CD4-positive, alpha-beta T cell treated with Interleukin-6 at 100 ng/mL for 8 hours (primary cell): ENCODE measurements around the gene OR1I1.

ENCODE experiments used
- DNase-seq: peaks from one replicate; pipeline ENCODE4 v3.0.0-alpha.2; 2020; ENCODE audit warnings: mixed read lengths, low spot score

OR1I1 gene

GRCh38 chr19:15098460-15098859 lies 16.4 kb downstream of the OR1I1 start:
- no peak for DNase-seq

DNA sequence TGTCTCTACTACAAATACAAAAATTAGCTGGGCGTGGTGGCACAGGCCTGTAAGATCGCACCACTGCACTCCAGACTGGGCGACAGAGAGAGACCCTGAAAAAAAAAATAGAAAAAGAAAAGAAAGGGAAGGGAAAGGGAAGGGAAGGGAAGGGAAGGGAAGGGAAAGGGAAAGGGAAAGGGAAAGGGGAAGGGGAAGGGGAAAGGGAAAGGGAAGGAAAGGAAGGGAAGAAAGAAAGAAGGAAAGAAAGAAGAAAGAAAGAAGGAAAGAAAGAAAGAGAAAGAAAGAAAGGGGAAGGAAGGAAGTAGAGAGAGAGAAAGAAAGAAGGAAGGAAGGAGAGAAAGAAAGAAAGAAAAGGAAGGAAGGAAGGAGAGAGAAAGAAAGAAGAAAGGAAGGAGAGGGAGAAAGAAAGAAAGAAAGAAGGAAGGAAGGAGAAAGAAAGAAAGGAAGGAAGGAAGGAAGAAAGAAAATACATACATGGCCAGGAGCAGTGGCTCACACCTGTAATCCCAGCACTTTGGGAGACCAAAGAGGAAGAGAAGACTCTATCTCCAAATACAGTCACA lies 17.1 kb downstream of the OR1I1 start:
- no peak for DNase-seq

GRCh38 chr19:15101479-15102082 lies 19.6 kb downstream of the OR1I1 start:
- peak; percentile 36 for DNase-seq

DNA sequence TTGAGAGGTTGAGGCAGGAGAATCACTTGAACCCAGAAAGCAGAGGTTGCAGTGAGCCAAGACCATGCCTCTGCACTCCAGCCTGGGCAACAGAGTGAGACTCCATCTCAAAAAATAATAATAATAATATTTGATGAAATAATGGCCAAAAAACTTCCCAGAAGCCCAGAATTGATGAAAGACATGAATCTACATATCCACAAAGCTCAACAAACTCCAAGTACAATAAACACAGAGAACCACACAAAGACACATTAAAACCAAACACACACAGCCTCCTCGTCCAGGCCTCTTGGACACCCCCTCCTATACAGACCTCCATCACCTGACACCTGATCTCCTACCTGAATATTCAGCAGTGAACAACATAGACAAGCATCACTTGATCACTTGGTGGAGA lies 22.0 kb downstream of the OR1I1 start:
- no peak for DNase-seq

DNA sequence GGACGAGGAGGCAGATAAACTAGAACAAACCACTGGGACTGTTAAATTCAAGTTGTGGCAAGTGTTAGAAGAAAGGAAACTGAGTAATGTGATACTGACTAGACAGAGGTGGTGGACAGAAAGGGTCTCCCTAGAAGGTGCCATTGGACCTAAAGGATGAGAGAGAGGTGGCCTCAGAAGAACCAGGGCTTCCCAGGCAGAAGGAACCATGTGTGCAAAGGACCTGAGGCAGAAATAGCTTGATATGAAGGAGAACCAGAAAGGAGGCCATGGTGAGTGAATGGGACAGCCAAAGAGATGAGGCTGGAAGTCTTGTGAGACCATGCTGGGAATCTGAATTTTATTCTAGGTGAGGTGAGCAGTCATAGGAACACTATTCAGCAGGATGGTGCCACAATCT lies 22.4 kb downstream of the OR1I1 start:
- DNase-seq: no peak

DNA sequence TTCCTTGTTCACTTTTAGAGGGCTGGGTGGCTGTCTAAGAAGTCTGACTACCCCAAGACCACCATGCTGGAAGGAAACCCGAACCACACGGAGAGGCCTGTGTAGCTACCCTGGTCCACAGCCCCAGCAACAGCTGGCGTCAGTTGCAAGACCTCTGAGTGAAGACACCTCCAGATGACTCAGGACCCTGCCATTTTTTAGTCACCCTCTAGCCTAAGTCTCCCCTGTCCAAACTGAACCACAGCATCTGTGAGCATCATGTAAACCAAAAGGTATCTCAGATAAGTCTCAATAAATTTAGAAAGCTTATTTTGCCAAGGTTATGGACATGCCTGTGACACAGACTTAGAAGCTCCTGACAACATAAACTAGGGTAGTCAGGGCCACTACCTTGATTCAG lies 23.0 kb downstream of the OR1I1 start:
- no peak for DNase-seq

DNA sequence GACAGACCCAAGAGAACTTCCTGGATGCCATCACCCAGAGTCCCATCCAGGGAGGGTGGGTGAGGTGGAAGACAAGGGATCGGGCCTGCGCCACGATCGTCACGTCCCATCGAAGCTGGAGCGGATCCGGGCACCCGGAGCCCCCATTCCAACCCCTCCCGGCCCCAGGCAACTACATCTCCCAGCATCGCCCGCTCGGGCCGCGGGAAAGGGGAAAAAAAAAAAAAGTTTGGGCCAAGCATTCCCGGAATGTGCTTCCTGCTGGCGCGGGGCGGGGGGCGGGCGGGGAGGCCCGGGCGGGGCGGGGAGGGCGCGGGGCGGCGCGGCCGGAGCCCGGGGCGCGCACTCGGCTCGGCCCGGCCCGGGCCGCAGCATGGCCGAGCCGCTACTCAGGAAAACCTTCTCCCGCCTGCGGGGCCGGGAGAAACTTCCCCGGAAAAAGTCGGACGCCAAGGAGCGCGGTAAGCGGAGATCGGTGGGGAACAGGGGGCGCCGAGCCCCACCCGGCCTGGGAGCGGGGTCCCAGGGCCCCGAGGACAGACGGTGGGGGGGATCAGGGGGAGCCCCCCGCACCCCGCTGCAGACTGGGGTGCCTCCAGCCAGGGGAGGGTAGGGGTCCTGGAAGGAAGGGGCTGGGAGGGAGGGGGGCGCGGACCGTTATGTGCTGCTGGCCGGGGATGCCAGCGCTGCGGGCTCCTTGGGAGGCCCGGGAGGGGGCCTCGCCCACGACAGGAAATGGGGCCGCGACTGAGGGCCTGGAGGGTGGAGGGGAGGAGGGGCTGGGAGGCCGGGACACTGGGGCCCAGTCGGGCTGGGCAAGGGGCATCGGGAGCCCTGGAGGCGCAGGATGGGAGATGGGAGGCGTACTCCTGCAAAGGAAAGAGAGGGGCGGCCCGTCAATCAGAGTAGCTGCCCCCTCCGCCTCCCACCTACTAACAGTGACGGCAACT lies 25.3 kb downstream of the OR1I1 start, which contains the start of gene SYDE1:
TSS of gene SYDE1 (plus strand) at position 341 of the 950 bp plus-strand sequence. CDS start at position 374, 33 bp downstream.
- DNase-seq: no peak

DNA sequence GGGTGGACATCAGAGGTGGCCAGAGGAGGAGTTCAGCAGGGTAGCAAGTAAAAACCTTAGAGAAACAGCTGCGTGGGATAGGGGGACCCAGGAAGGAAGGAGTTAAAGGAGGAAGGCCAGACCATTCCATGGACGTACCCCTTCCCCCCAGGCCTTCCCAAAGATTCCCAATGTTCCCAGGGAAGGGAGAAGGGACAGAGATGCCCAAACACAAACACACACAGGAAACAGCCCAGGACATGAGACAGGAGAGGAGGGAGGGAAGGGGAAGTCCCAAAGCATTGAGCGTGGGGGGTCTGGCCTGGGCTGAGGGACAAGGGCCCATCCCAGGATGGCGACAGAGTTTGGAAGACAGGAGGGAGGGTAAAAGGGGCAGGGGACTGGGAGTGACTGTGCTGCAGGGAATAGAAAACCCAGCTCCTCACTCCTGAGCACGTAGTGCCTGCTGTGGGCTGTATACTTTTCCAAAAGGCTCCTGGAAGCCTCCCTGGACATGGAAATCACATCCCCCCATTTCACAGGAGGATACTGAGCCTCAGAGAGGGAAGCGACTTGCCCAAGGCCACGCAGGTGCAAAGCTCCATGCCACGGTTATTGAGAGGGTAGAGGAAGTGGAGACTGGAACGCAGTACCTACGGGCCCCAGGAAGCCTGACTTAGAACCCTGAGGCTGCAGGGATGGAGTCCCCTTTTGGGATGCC lies 26.3 kb downstream of the OR1I1 start:
- DNase-seq: no peak

- no peak for DNase-seq
Observed at GRCh38 chr19:15108845-15109767, 27.1 kb downstream of the OR1I1 start.

- no peak for DNase-seq
Observed at GRCh38 chr19:15109768-15110417, 27.9 kb downstream of the OR1I1 start.

- no peak for DNase-seq
Observed at GRCh38 chr19:15110418-15110815, 28.4 kb downstream of the OR1I1 start.

DNA sequence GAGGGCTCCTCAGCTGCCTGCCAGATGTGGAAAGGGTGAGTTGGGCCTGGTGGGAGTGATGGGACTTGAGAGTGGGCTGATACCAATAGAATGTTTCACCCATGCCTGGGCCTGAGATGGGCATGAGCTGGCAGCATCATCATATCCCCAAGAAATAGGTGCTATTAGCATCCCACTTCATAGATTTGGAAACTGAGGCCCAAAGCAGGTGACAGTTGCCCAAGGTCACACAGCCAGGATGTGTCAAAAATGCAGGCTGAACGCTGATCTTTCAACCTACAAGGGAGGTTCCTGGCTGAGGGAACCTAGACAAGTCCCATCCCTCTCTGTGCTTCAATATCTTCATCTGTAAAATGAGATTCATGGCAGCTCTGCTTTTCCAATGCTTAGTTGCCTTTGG lies 29.7 kb downstream of the OR1I1 start:
- DNase-seq: no peak

- no peak for DNase-seq
Observed at GRCh38 chr19:15112385-15112784, 30.4 kb downstream of the OR1I1 start.

DNA sequence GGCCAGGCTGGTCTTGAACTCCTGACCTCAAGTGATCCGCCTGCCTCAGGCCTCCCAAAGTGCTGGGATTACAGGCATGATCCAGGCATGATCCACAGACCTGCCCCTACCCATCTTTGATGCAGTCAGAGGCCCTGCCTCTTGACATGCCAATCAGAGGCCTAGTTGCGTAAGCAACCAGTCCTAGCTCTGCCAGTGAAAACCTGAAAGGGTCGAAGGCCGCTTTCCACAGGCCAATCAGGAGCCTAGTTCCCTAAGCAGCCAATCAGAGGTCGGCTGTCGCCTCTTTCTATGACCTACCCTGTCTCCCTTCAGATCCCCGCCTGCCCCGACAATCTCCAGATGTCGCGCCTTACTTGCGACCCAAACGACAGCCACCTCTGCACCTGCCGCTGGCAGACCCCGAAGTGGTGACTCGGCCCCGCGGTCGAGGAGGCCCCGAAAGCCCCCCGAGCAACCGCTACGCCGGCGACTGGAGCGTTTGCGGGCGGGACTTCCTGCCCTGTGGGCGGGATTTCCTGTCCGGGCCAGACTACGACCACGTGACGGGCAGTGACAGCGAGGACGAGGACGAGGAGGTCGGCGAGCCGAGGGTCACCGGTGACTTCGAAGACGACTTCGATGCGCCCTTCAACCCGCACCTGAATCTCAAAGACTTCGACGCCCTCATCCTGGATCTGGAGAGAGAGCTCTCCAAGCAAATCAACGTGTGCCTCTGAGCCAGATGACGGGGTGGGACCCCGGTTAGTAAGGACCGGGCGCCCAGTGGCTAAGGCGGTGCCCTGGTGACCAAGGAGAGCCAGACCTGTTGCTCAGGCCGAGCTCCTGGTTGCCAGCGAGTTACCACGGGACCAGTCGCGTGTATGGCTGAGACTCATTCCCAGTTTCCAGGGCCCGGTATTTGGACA lies 31.5 kb downstream of the OR1I1 start:
- DNase-seq: no peak

DNA sequence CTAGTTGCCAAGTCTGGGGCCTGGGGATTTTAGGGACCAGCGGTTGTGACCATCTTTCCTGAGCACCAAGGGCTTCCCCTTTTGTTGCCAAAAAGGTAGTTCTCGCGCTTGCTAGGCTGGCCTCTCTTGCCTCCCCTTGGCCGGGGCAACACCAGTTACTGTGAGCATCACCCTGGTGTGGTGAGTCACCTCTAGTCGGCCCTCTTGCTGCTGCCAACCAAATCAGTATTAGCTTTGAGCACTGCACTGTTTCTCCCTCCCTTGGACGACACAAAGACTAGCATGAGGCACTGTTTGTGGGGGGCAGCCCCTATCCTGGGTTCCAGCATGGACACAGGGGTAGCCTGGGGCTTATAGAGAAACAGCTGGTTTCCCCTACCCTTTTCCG lies 32.1 kb downstream of the OR1I1 start:
- no peak for DNase-seq

DNA sequence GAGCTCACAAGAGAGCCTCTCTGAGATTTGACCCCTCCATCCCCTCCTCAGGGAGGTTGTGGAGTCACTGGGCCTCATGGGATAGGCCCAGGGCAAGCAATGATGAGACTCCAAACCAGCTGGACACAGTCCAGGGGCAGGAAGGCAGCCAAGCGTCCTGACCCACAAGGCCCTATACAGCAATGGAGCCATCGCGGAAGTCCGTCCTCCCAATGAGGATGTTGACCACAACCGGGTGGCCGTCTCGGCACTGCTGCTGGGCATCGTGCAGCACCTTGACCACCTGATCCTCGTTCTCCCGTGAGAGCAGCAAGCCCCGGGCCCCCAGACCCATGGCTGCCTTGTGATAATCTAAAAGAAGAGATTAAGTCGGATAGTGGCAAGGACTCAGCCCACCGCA lies 33.1 kb downstream of the OR1I1 start:
- no peak for DNase-seq

GRCh38 chr19:15115762-15116615 lies 34.0 kb downstream of the OR1I1 start:
- no peak for DNase-seq

- DNase-seq: no peak
Observed at GRCh38 chr19:15116856-15117255, 34.8 kb downstream of the OR1I1 start.

DNA sequence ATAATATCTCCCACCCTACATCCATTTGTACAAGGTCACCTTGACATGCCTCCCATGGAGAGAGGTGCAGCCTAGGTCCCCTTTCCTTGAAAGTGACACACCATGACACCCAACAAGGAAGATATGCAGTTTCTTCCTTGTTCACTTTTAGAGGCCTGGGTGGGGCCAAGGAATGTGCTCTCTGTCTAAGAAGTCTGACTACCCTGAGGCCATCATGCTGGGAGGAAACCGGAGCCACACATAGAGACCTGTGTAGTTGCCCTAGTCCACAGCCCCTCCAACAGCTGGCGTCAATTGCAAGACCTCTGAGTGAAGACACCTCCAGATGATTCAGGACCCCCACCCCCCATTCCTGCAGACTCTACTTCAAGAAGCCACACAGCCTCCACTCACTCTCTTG lies 36.2 kb downstream of the OR1I1 start:
- no peak for DNase-seq
